NCI-H2171 (cell line): ENCODE results near the gene PROCA1.
"Not testable (repeated sequence)": the region's sequence is repeated elsewhere in the genome, so short reads cannot be mapped to it uniquely, and the experiment has no call there.

Source experiments
- DNase-seq: peaks from one replicate; lab custom pipeline; 2025; lab: John Stamatoyannopoulos, UW

PROCA1 gene

GRCh38 chr17:28744104-28744971 is 32.6 kb upstream of the PROCA1 start:
- DNase-seq = peak; percentile 41

GRCh38 chr17:28743243-28744103 is 31.8 kb upstream of the PROCA1 start, which contains the start of gene TRAF4:
TSS of gene TRAF4 (plus strand) at chr17:28744011. CDS start at chr17:28744113, 102 bp downstream.
- peak; percentile 83 for DNase-seq

GRCh38 chr17:28741358-28742349 is 30.0 kb upstream of the PROCA1 start:
- DNase-seq = no peak

- DNase-seq = no peak
Measured at GRCh38 chr17:28740406-28741357, 29.0 kb upstream of the PROCA1 start.

GRCh38 chr17:28738680-28739384 is 27.1 kb upstream of the PROCA1 start:
- no peak for DNase-seq

GRCh38 chr17:28737770-28738679 is 26.3 kb upstream of the PROCA1 start:
- DNase-seq = no peak

GRCh38 chr17:28737316-28737715 is 25.6 kb upstream of the PROCA1 start:
- DNase-seq = no peak

GRCh38 chr17:28735913-28736769 is 24.5 kb upstream of the PROCA1 start:
- DNase-seq = not testable (repeated sequence)

GRCh38 chr17:28735242-28735722 is 23.6 kb upstream of the PROCA1 start:
- DNase-seq = no peak

GRCh38 chr17:28734712-28735241 is 23.1 kb upstream of the PROCA1 start:
- DNase-seq = no peak

GRCh38 chr17:28733346-28733745 is 21.7 kb upstream of the PROCA1 start:
- DNase-seq = no peak

GRCh38 chr17:28729950-28730330 is 18.3 kb upstream of the PROCA1 start:
- DNase-seq = no peak

- DNase-seq = peak; percentile 90
Measured at GRCh38 chr17:28728364-28729200, 16.9 kb upstream of the PROCA1 start, which contains the start of gene NEK8. TSS of gene NEK8 (plus strand) at chr17:28728788. CDS start at chr17:28728814, 26 bp downstream.

GRCh38 chr17:28726627-28727491 is 15.2 kb upstream of the PROCA1 start:
- DNase-seq = peak; percentile 94

- peak; percentile 73 for DNase-seq
Measured at GRCh38 chr17:28726226-28726626, 14.5 kb upstream of the PROCA1 start, which contains the start of gene TLCD1. TSS of gene TLCD1 (minus strand) at chr17:28726233. CDS start at chr17:28726097, 136 bp downstream.
